Activated T-helper 2 cell treated with anti-CD3 and anti-CD28 coated beads, Interferon-gamma antibody, Interleukin-2, Interleukin-4, amounts not matched to agents 10 μg/mL and 5 μg/mL and 100 μg/mL, durations not matched to agents 14 hours and 24 hours and 36 hours (primary cell): ENCODE measurements around the gene ROR1. TPM values are rescaled to one million over a fixed set of nuclear protein-coding genes. Genes with fewer than 3 reads are reported as not detected.
"Not testable (repeated sequence)": the region's sequence is repeated elsewhere in the genome, so short reads cannot be mapped to it uniquely, and the experiment has no call there.

Source experiments
- DNase-seq: peaks from one replicate; pipeline ENCODE4 v3.0.0; 2021; ENCODE audit warnings: low spot score
- H3K27ac Mint-ChIP-seq: one replicate; pipeline ENCODE4 v1.8.0; 2021; ENCODE audit warnings: mixed read lengths
- H3K27me3 Mint-ChIP-seq: one replicate; pipeline ENCODE4 v1.8.0; 2021; ENCODE audit warnings: low read depth, mixed read lengths
- H3K36me3 Mint-ChIP-seq: one replicate; pipeline ENCODE4 v1.8.0; 2021; ENCODE audit warnings: low read depth, mixed read lengths
- H3K4me1 Mint-ChIP-seq: one replicate; pipeline ENCODE4 v1.8.0; 2021; ENCODE audit warnings: low read depth, mixed read lengths
- H3K4me3 Mint-ChIP-seq: one replicate; pipeline ENCODE4 v1.8.0; 2021; ENCODE audit warnings: low read depth, mild to moderate bottlenecking, moderate library complexity, mixed read lengths
- H3K9me3 Mint-ChIP-seq: one replicate; pipeline ENCODE4 v1.8.0; 2021; ENCODE audit warnings: mixed read lengths
- intact Hi-C: fragments of 100-400 bp; cut with micrococcal nuclease; formaldehyde crosslinking; loops from one replicate; pipeline ENCODE4 v1.15.1; 2023
- total RNA-seq: library from RNA; stranded (reverse); gene quantifications from 2 replicates; pipeline ENCODE4 v1.2.3, GENCODE V29; 2022

ROR1 gene
- total RNA-seq, 1 donor from 2014 or later, result 0.09 TPM

DNA sequence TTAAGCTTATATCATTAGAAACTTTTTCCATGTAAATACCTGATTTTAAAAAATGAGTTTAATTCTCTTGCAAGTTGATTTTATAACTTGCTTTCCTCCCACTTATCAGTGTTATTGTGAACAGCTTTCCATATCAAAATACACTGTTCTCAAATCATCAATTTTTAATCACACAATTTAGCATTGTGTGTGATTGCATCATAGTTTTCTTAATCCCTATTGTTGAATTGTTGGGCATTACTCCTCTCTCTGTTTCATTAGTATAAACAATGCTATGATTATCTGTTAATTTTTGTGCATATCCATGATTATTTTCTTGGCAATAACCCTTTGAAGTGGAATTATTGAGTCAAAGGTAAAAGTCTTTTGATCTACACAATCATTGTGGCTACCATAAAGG is 48.7 kb downstream of the ROR1 start:
- peaks cover 9% of the 10 kb centered on the region for H3K27me3 Mint-ChIP-seq
- no peaks in the 10 kb centered on the region for H3K4me1 Mint-ChIP-seq
- intact Hi-C loops, result no loop called here
- H3K4me3 Mint-ChIP-seq, result no peak overlapping the region
- no peaks in the 10 kb centered on the region for H3K9me3 Mint-ChIP-seq
- H3K36me3 Mint-ChIP-seq, result no peaks in the 10 kb centered on the region
- no peak for DNase-seq
- H3K27ac Mint-ChIP-seq, result no peak overlapping the region

DNA sequence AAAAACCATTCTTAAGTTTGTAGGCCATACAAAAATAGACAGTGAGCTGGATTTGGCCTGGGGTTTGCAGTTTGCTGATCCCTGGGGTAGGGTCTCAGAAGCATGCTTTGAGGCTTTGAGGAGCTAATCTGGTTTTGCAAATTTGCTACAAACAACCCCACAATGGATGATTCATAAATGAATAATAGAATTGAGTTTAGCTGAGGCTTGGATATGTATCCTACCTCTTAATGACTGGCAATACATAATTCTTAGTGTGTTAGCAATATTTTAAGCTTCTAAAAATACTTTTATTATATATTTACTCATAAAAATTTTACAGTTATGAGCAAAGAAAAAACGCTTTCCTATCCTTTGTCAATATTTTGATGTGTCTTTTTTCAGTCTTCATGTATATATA is 50.6 kb downstream of the ROR1 start:
- no peaks in the 10 kb centered on the region for H3K4me1 Mint-ChIP-seq

DNA sequence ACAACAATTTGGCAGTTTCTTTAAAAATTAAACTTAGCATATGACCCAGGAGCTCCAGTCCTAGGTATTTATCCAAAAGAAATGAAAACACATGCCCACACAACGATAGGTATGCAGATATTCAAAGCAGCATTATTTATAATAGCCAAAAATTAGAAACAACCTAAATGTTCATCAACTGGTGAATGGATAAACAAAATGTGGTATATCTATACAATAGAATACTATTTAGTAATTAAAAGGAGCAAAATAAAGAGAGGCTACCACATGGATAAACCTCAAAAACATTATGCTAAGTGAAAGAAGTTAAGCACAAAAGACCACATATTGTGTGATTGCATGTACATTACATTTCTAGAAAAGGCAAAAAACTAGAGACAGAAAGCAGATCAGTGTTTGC is 51.3 kb downstream of the ROR1 start:
- DNase-seq, result no peak
- H3K9me3 Mint-ChIP-seq, result no peaks in the 10 kb centered on the region
- H3K4me3 Mint-ChIP-seq, result no peak overlapping the region
- H3K4me1 Mint-ChIP-seq, result no peaks in the 10 kb centered on the region
- intact Hi-C loops, result no loop called here
- no peaks in the 10 kb centered on the region for H3K36me3 Mint-ChIP-seq
- H3K27ac Mint-ChIP-seq, result no peak overlapping the region
- peaks cover 9% of the 10 kb centered on the region for H3K27me3 Mint-ChIP-seq

More for the DNA sequence above, 50.6 kb downstream of the ROR1 start:
- H3K9me3 Mint-ChIP-seq, result no peaks in the 10 kb centered on the region
- H3K27ac Mint-ChIP-seq, result no peak overlapping the region
- H3K36me3 Mint-ChIP-seq, result no peaks in the 10 kb centered on the region
- DNase-seq, result no peak
- intact Hi-C loops, result no loop called here
- H3K4me3 Mint-ChIP-seq, result no peak overlapping the region
- H3K27me3 Mint-ChIP-seq, result peaks cover 10% of the 10 kb centered on the region

DNA sequence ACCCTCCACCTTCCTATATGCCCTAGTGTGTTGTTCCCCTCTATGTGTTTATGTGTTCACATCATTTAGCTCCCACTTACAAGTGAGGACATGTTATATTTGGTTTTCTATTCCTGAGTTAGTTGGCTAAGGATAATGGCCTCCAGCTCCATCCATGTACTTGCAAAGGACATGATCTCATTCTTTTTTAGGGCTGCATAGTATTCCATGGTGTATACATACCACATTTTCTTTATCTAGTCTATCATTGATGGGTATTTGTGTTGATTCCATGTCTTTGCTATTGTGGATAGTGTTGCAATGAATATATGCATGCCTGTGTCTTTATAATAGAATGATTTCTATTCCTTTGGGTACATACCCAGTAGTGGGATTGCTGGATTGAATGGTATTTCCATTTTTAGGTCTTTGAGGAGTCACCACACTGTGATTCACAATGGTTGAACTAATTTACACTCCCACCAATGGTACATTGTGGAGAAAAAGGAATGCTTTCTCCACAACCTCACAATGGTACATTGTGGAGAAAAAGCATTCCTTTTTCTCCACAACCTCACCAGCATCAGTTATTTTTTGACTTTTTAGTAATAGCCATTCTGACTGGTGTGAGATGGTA is 52.5 kb downstream of the ROR1 start:
- H3K4me3 Mint-ChIP-seq, H3K9me3 Mint-ChIP-seq, intact Hi-C loops, H3K27me3 Mint-ChIP-seq, H3K36me3 Mint-ChIP-seq, H3K27ac Mint-ChIP-seq, DNase-seq, H3K4me1 Mint-ChIP-seq: not testable (repeated sequence)

DNA sequence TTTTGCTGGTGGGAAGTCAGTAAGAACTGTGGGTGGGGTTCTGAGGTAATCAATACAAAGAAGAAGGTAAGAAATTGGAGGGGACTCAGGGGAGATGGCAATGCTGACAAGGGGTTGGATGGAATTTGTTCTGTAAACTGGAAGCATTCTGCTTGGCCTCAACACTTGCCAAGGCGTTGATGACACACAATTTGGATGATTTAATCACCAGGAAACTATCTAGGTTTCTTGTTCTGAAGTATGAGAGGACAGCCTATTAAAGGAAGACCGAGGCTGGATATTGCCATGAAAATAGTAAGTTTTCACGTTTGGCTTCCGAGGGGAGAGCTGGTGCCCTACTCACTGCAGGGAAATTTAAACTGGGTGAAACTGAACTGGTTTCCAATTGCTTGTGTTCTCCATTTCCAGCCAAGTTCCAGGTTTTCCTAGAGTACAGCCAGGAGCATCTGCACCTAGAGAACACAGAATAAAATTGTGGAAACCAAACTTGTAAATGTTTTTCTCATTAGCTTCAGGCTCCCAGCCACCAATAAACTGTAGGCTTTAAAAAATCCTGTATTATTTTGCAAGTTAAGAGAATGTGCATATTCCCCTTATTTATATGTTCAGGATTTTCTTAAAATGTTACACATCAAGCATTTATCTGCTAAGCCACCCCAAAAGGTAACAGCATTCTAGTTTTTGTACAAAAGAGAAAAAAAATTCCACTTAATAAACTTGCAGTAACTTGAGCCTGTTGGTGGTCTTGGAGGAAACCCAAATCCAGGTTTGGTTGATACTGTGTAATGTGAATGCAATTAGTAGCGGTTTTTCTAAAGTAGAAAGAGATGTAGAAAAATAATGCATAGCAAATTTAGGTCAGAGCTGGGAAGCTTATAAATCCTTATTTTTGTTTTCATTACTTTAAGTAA is 53.8 kb downstream of the ROR1 start:
- Mint-ChIP-seq H3K27me3 (peaks cover 6% of the 10 kb centered on the region), H3K4me1 (no peaks in the 10 kb centered on the region), H3K4me3 (no peak overlapping the region), H3K27ac (no peak overlapping the region), H3K9me3 (no peaks in the 10 kb centered on the region), H3K36me3 (no peaks in the 10 kb centered on the region)
- intact Hi-C loops, result no loop called here
- no peak for DNase-seq

DNA sequence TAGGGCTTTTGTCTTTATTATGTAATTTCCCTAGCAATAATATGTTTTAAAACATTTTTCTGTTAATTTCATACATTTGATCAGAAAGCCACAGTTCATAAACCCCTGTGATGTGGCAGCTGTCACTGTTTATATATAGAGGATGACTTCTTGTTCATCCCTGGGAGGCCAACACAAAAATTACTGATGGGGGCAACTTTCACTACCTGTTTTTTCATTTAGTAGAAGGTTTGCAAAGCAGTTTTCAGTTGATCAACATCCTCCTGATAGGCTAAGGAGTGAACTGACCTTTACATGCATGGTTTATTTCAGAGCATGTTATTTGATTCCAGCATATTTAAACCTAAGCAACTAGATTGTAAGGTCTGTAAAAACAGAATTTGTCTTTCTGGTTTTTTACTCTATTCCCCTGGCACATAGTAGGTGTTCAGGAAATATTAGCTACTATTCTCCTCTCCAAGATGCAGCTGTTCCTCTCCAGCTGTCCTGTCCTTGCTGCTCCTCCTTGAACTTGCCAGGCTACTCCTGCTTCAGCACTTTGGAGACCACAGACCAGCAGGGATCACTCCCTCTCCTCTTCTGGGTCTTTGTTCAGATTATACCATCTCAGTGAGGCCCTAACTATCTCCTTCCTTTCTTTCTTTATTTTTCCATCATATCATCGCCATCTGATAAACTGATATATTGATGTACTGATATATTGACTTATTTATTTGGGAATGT is 54.7 kb downstream of the ROR1 start:
- H3K27me3 Mint-ChIP-seq, result peaks cover 6% of the 10 kb centered on the region
- H3K4me1 Mint-ChIP-seq, result no peaks in the 10 kb centered on the region
- H3K27ac Mint-ChIP-seq, result no peak overlapping the region
- no peak overlapping the region for H3K4me3 Mint-ChIP-seq
- DNase-seq, result no peak
- no peaks in the 10 kb centered on the region for H3K9me3 Mint-ChIP-seq
- H3K36me3 Mint-ChIP-seq, result no peaks in the 10 kb centered on the region
- intact Hi-C loops, result no loop called here

DNA sequence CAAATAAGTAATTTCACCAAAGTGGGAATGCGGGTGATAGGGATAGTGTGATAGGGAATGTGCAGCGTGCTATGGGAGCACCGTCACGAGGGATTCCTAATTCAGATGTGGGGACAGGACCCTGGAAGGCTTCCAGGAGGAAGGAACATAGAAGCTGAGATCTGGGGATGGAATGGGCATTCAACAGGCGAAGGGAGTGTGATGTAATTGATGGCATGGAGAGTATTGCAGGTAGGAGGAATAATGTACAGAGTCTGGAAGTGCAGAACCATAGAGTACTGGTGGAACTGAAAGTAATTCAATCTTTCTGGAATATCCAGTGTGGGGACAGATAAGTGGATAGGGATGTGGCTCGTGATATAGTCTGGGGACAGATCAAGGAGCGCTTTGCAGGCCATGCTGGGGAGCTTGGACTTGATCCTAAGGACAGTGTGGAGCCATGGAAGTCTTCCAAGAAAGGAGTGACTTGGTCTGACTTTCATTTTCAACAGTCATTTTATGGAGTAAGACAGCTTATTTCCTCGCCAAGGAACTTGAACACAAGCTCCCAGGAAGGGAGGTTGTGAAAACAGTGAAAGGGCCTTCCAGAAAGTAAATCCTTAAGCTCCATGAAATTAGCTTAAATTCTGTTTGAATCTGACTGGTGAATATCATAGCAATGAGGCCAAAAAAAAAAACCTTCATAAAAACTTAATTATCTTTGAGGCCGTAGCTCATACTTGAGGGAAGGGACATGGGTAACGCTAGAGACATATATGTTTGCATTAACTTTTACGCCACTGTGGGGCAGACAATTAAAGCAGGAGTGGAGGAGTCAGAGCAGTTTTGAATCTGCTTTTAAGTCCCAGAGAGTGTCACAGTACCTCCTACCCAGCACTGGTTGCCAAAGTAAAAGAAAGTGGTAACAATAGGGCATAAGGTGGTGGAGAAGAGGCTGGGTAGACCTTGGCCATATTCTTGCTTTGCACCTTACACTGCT is 55.8 kb downstream of the ROR1 start:
- Mint-ChIP-seq H3K4me1 (no peaks in the 10 kb centered on the region), H3K27me3 (peaks cover 6% of the 10 kb centered on the region)

DNA sequence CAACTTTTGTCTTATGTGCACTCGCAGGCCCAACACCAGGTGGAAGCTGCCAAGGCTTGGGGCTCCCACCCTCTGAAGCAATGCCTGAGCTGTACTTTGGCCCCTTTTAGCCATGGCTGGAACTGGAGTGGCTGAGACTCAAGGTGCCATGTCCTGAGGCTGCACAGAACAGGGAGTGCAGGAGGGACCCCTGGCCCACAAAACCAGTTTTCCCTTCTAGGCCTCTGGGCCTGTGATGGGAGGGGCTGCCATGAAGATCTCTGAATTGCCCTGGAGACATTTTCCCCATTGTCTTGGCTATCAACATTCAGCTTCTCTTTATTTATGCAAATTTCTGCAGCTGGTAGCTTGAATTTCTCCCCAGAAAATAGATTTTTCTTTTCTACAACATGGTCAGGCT is 57.6 kb downstream of the ROR1 start:
- H3K9me3 Mint-ChIP-seq, result no peaks in the 10 kb centered on the region
- H3K4me1 Mint-ChIP-seq, result no peaks in the 10 kb centered on the region

More for the DNA sequence above, 55.8 kb downstream of the ROR1 start:
- intact Hi-C loops, result no loop called here
- DNase-seq, result no peak
- no peak overlapping the region for H3K27ac Mint-ChIP-seq
- no peak overlapping the region for H3K4me3 Mint-ChIP-seq
- no peaks in the 10 kb centered on the region for H3K9me3 Mint-ChIP-seq
- H3K36me3 Mint-ChIP-seq, result no peaks in the 10 kb centered on the region

DNA sequence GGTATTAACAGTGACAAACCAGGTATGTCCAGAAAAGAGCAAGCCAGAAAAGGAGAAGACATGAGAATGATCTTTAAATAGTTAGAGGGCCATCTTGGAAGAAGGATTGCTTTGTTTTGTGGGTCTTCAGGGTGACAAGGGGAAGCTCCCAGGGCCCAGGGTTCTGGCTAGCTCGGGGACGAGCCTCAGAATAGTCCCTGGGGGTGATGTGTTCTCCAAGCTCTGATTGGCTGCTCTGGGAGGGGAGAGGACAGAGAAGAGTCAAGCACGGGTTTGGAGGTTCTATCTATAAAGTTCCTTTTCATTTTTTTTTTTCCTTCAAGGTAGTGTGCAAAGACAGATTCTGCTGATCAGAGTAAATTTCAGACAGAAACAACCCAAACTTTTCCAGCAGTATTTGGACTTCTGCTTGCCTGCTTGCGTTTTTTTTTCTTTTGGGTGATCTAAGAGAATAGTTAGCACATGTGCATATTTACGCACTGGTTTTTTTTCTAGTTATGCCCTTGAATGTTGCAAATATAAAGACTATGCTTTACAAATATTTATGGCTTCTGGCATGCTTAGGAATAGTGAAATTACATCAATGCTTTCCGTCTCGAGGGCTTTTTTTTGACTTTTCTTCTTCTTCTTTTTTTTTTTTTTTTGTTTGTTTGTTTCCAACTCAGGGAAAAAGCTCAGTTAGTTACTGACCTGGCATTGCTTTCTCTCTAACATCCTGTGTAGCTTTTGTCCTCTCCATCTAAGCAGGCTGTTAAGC is 59.7 kb downstream of the ROR1 start:
- no peaks in the 10 kb centered on the region for H3K36me3 Mint-ChIP-seq
- no peak for DNase-seq
- H3K27ac Mint-ChIP-seq, result no peak overlapping the region
- intact Hi-C loops, result no loop called here
- no peaks in the 10 kb centered on the region for H3K9me3 Mint-ChIP-seq
- peaks cover 6% of the 10 kb centered on the region for H3K27me3 Mint-ChIP-seq
- H3K4me3 Mint-ChIP-seq, result no peak overlapping the region
- H3K4me1 Mint-ChIP-seq, result no peaks in the 10 kb centered on the region

More for the DNA sequence above, 57.6 kb downstream of the ROR1 start:
- Mint-ChIP-seq H3K27me3 (peaks cover 6% of the 10 kb centered on the region), H3K36me3 (no peaks in the 10 kb centered on the region), H3K4me3 (no peak overlapping the region), H3K27ac (no peak overlapping the region)
- intact Hi-C loops, result no loop called here
- no peak for DNase-seq

DNA sequence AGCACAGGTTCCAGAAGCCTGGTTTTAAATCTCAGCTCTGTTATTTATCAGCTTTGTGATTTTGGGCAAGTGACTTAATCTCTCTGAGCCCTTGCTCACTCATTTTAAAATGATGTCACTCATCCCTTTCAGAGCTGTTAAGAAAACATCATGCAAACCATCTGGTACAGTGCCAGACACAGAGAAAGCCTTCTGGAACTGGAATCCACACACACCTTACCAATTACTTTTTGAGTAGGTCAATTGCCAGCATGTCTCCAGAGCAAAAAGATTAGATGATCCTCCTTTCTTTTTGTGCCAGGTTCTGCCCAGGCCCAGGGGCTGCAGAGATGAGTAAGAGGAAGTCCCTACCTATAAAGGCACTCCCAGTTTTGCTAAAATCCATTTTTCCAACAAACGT is 61.3 kb downstream of the ROR1 start:
- intact Hi-C loops, result no loop called here
- no peaks in the 10 kb centered on the region for H3K27me3 Mint-ChIP-seq
- no peak for DNase-seq
- no peaks in the 10 kb centered on the region for H3K9me3 Mint-ChIP-seq
- H3K4me1 Mint-ChIP-seq, result no peaks in the 10 kb centered on the region
- no peak overlapping the region for H3K4me3 Mint-ChIP-seq
- no peaks in the 10 kb centered on the region for H3K36me3 Mint-ChIP-seq
- no peak overlapping the region for H3K27ac Mint-ChIP-seq

DNA sequence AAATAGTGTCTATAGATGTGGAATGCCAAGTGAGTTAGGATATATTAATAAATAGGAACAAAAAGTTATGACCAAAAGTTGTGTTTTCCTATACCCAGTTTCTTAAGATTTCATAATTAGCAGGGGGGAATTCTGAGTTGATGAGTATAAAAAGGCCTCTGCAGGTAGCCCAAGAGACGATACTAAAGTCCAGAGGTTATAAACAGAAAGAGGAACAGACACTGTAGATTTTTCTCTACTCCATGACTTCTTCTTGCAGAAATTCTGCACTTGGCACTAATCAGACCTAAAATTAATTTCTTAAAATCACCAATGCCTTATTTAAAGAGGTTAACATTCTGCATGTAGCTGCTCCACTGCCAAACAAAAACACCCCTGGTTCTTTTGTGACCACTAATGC is 62.6 kb downstream of the ROR1 start:
- Mint-ChIP-seq H3K4me3 (no peak overlapping the region), H3K27ac (no peak overlapping the region), H3K27me3 (peaks cover 1% of the 10 kb centered on the region), H3K36me3 (no peaks in the 10 kb centered on the region), H3K4me1 (no peaks in the 10 kb centered on the region), H3K9me3 (no peaks in the 10 kb centered on the region)
- no peak for DNase-seq
- intact Hi-C loops, result no loop called here

DNA sequence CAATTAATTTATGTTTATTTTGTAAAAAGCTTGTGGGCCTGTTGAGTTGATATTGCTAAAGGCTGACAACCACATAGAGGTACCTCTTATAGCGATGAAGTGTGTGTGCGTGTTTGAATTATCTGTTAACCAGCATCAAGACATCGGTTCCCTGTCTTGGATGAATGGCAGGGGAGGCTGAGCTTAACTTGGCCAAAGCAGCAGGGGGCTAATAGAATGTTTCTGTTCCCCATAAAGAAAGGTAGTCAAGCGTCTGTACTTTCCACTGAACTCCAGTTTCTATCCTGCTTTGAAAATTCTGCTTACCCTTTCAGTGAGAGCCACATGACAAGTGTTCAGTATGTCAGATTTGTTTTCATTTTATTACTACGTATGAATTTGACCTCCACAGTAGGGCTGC is 63.0 kb downstream of the ROR1 start:
- intact Hi-C loops, result no loop called here
- no peak overlapping the region for H3K4me3 Mint-ChIP-seq
- no peaks in the 10 kb centered on the region for H3K4me1 Mint-ChIP-seq
- H3K27ac Mint-ChIP-seq, result no peak overlapping the region
- H3K9me3 Mint-ChIP-seq, result no peaks in the 10 kb centered on the region
- H3K27me3 Mint-ChIP-seq, result peaks cover 1% of the 10 kb centered on the region
- H3K36me3 Mint-ChIP-seq, result no peaks in the 10 kb centered on the region
- no peak for DNase-seq
